IPS DF 6.9 (cell line): Measurements from ENCODE around the gene KLHL34.

Experiments used
- DNase-seq: peaks from one replicate; pipeline ENCODE4 v3.0.0-alpha.2; 2013; ENCODE audit warnings: low read depth, low spot score
- H3K27ac ChIP-seq: one replicate; pipeline ENCODE4 v1.5.1; 2013; ENCODE audit warnings: low read length, control low read depth
- H3K27me3 ChIP-seq: 2 replicates; pipeline ENCODE4 v1.6.1; 2013; ENCODE audit warnings: mild to moderate bottlenecking, low read length; ENCODE audit not compliant: control insufficient read depth, insufficient read depth
- H3K36me3 ChIP-seq: 2 replicates; pipeline ENCODE4 v1.6.1; 2013; ENCODE audit warnings: low read length; ENCODE audit not compliant: control insufficient read depth, insufficient read depth
- H3K4me1 ChIP-seq: 2 replicates; pipeline ENCODE4 v1.6.1; 2013; ENCODE audit warnings: low read length; ENCODE audit not compliant: control insufficient read depth, insufficient read depth
- H3K4me3 ChIP-seq: 2 replicates; pipeline ENCODE4 v1.5.1; 2013; ENCODE audit warnings: mild to moderate bottlenecking, low read length
- H3K9me3 ChIP-seq: 2 replicates; pipeline ENCODE4 v1.6.1; 2013; ENCODE audit warnings: low read length, inconsistent platforms; ENCODE audit not compliant: control insufficient read depth, insufficient read depth
- WGBS: extraction: QIAGEN DNeasy Blood & Tissue Kit; methylation state at CpG from one replicate; pipeline ENCODE4 v1.1.7; 2013; ENCODE audit warnings: mixed read lengths, missing lambda C conversion rate; ENCODE audit not compliant: insufficient read length, insufficient coverage; 5-methylcytosine and 5-hydroxymethylcytosine counted together

The KLHL34 gene

GRCh38 chrX:21612154-21612553, 46.0 kb downstream of the KLHL34 start:
- no CpG with 5 or more reads among the region's 5 CpGs for WGBS
- H3K4me3 ChIP-seq, result no peak overlapping the region
- H3K9me3 ChIP-seq, result no peaks in the 10 kb centered on the region
- H3K27me3 ChIP-seq, result no peaks in the 10 kb centered on the region
- H3K4me1 ChIP-seq, result no peaks in the 10 kb centered on the region
- DNase-seq, result no peak
- no peaks in the 10 kb centered on the region for H3K36me3 ChIP-seq
- no peak overlapping the region for H3K27ac ChIP-seq

- no CpG with 5 or more reads among the region's 1 CpG for WGBS
- Histone ChIP-seq H3K4me1 (no peaks in the 10 kb centered on the region), H3K9me3 (no peaks in the 10 kb centered on the region), H3K4me3 (no peak overlapping the region), H3K27ac (no peak overlapping the region), H3K36me3 (no peaks in the 10 kb centered on the region), H3K27me3 (no peaks in the 10 kb centered on the region)
- no peak for DNase-seq
Measured at GRCh38 chrX:21610168-21610567, 48.0 kb downstream of the KLHL34 start.

GRCh38 chrX:21606002-21606401, 52.1 kb downstream of the KLHL34 start:
- no peaks in the 10 kb centered on the region for H3K36me3 ChIP-seq
- H3K9me3 ChIP-seq, result no peaks in the 10 kb centered on the region
- DNase-seq, result no peak
- H3K4me1 ChIP-seq, result no peaks in the 10 kb centered on the region
- H3K27me3 ChIP-seq, result no peaks in the 10 kb centered on the region
- H3K4me3 ChIP-seq, result no peak overlapping the region
- H3K27ac ChIP-seq, result no peak overlapping the region
